ENCODE results near the gene TNNC1.

TNNC1 gene

DNA sequence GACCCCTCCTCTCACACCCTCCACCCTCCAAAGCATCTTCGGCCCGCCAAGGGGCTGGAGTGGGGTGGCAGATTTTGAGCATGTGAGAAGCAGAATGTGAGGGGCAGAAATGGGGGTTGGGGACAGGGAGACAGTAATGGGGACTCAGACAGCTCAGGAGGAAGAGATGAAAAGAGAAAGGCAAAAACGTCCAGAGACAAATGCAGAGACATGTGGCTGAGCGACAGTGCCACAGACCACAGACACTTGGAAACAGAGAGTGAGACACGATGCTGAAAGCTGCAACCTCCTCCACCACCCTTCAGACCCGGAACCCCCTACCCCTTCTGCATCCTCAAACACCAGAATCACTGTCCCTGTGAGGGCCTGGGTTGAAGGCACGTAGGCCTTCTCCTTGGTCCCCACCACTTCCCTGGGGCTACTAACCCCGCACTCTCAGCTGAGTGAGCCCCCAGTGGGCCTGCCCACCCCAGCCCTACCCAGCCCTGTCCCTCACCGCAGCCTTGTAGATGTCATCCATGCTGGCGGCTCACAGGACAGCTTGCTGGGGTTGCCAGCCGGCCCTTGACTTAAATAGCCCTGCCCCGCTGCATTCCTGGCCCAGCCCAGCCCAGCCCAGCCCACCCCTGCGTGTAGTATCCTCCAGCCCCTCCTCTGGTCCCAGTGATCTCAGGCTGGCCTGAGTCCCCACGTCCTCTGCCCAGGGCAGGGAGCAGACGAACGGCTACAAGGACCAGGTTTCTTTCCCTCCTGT, at the start of gene TNNC1:
TSS of gene TNNC1 (minus strand) at position 546 of the 754 bp plus-strand sequence. CDS start at position 520, 26 bp downstream.
- DNase-seq = no peak

DNA sequence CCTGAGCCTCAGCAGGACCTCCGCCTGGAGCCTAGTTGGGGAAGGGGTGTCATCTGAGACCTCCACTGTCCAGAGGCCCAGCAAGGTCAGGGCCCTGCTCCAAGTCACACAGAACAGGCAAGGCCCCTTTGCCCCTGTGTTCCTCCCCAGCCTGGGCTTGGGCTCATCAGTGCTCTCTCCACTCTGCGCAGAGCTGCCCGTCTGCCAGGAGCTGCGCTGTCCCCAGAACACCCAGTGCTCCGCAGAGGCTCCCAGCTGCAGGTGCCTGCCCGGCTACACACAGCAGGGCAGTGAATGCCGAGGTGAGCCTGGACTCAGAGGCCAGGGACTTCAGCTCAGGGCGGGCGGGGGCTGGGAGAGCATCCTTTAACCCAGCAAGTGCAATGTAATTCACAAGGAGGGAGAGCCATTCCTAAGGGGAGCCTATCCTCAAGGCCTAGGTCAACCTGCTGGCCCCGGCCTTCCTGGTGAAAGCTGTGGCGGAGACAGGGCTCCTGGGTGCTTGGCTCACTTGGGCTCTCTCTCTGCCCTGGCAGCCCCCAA, 49.0 kb upstream of the TNNC1 start:
- DNase-seq = no peak

DNA sequence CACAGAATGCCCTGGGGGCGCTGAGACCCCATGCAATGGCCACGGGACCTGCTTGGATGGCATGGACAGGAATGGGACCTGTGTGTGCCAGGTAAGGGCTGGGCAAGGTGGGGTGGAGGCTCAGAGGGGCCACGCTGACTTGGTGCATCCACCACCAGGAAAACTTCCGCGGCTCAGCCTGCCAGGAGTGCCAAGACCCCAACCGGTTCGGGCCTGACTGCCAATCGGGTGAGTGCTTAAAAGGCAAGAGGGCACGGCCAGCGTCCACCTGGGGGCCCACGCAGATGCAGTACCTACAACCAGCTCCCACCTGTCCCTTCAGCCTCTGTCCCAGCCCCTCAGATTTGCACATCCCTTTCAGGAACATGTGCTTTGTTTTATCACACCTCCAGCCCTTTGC, 48.2 kb upstream of the TNNC1 start:
- no peak for DNase-seq

GRCh38 chr3:52501046-52501445, 47.2 kb upstream of the TNNC1 start:
- DNase-seq = no peak

DNA sequence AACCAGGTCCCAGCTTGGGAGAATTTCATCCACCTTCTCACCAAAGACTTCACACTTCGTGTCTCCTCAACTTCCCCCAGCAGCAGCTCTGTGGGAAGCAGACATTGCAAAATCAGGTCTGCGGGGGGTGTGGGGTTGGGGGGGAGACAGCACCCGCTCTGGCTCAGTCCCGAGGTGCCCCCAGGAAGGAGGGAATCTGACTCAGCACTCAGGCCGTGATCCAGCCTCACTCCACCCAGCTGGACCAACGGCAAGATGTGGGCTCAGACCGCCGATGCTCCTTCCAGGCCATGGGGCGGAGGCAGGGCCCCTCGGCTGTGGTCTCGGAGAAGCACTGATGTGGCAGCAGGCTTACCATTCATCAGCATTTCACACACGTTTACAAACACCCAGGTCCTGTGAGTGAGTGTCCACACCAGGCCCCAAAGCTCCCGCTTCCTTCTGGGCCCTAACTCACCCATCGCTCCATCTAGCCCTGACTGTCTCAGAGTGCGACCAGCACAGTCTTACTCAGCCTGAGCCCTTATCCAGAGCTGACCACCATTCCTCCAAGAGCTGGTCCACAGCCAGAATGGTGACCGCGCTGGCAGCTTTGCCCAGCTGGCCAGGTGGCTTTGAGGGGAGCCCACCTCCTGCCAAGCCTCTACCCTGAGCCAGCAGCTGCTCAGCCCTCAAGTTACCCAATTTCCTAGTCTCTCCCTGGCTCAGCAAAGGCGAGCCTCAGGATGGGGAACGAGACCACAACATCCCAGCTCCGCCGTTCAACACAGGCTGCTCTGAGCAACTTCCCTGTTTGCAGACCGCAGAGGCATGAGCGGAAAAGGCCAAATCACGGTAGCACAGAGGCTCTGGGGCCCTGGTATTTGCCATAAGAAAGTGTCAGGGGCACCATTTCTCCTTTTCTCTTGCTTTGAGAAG, 44.6 kb upstream of the TNNC1 start:
- DNase-seq = peak; percentile 29 to 60

DNA sequence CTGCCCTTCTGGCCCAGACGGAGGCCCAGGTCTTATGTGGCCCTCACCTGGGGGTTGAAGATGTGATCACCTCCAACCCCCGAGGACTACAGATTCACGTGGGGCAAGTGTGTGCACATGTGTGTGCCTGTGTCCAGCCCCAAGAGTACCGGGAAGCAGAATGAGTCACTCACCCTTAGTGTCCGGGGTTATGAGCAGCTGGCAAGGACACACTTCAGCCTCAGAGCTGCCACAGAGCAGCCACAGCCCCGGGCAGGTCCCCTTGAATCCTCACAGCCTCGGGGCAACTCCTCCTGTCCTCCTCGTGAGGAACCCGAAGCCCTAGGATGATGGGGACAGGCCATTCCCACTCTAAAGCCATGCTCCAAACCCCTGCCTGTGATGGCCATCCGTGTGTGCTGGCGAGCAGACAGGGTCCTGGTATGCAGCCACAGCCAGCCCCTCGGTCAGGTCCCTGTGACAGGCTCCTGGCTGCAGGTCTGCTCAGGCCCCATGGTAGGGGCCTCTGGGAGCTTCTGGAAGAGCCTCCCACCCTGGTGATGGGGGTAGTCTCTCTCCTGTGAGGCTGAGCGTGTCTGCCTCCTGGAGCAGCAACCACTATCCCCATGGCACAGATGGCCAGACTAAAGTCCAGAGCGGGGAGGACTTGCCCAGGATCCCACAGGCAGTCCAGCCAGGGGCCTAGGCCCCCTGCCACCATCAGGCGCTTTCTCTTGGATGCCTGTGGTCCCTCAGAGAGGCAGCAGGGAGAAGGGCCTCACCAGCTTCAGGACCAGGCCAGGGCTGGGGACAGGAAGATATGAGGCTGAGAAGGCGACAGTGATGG, 42.1 kb upstream of the TNNC1 start:
- DNase-seq = peak in 1 of 2 donors; percentile 28

DNA sequence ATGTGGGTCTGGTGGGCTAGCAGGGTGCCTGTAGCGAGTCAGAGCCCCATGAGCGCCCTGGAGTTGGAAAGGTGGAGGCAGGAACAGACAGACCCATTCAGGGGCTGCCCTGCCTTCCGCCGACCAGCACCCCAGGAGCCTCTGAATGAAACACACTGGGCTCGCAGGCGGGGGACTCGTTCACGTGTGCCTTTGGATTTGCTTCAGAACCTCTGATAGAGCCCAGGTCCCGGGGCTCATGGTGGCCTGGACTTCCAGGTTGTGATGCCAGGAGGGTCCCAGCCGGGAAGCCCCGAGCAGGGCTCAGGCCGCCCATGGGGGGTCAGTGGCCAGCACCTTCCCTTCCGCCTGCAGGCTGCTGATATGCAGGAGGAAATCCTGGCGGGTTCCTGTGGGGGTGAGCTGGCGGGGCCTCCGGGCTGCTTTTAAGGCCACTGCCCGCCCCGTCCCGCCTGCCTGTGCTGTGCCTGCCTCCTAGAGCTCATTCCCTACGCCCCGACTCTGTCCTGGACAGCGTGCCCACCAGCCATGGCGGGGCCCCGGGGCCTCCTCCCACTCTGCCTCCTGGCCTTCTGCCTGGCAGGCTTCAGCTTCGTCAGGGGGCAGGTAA, 41.1 kb upstream of the TNNC1 start, which contains the start of gene STAB1:
TSS of gene STAB1 (plus strand) at position 453 of the 610 bp plus-strand sequence. CDS start at position 529, 76 bp downstream.
- no peak for DNase-seq

DNA sequence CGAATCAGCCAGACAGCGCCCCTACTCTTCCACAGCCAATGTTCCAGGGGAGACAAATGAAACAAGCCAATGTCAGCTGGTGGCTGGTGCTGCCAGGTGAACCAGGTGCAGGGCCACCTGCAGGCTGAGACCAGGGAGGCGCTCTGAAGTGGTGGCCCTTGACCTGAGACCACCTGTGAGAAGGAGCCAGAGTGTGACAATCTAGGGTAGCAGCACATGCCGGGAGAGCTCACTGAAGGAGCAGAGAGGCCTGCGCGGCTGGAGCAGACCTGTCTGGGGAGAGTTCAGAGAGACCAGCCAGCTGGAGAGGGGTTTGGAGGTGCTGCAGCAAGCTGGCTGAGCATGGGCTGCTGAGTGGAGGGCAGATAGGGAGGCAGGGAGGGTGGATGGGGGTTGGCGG, 40.6 kb upstream of the TNNC1 start:
- no peak for DNase-seq

GRCh38 chr3:52493232-52494017, 39.6 kb upstream of the TNNC1 start:
- DNase-seq = no peak

DNA sequence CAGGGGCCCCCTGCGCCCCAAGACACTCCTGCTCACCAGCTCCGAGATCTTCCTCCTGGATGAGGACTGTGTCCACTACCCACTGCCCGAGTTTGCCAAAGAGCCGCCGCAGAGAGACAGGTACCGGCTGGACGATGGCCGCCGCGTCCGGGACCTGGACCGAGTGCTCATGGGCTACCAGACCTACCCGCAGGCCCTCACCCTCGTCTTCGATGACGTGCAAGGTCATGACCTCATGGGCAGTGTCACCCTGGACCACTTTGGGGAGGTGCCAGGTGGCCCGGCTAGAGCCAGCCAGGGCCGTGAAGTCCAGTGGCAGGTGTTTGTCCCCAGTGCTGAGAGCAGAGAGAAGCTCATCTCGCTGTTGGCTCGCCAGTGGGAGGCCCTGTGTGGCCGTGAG, 38.2 kb upstream of the TNNC1 start:
- DNase-seq = no peak

DNA sequence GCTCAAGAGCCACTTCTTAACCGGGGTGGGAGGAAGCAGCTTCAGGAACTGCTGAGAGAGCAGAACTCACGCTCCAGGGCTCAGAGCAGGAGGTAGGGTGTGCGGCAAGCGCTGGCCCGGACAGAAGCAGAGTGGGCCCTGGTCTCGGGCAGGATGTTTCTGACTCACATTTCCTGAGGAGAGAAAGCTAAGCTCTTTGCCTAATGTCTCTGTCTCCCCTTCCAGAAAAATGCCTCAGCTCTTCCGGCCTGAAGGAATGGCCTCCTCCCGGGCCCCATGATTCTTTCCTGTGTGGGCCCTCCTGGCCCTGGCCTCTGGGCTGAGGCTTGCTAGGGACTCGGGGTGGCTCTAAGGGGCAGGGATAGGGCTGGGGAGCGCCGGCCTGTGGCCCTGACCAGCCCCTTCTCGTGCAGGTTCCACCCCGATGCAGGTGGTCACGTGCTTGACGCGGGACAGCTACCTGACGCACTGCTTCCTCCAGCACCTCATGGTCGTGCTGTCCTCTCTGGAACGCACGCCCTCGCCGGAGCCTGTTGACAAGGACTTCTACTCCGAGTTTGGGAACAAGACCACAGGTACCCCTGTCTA, 37.2 kb upstream of the TNNC1 start:
- no peak for DNase-seq

DNA sequence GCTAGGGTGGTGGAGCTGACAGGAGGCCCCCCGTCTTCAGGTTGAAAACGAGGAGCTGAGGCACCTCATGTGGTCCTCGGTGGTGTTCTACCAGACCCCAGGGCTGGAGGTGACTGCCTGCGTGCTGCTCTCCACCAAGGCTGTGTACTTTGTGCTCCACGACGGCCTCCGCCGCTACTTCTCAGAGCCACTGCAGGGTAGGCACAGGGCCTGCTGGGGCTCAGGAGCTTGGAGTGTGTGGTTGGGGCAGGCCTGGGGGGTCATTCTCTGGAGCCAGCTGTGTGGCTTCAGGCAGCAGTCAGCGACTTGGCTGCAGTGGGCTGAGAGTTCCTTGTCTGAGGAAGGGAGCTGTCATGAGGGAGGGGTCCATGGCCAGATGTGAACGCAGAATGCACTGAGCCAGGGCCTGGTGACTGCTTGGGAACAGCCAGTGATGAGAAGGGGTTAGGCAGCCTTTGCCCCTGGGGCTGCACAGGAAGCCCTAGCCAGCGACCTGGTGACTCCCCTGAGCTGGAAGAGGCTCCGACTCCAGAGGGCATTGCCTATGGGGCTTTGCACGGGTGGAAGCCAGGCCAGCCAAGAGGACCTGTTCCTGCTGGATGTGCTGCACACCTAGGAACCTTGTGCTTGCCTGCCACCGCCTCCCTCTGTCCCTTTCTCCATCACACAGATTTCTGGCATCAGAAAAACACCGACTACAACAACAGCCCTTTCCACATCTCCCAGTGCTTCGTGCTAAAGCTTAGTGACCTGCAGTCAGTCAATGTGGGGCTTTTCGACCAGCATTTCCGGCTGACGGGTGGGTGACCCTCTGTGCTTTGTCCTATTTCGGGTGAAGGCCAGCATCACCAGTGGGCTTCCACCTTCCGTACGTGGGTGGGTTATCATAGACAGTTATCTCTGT, 36.4 kb upstream of the TNNC1 start:
- no peak for DNase-seq

- DNase-seq = no peak
These were observed 35.6 kb upstream of the TNNC1 start for GRCh38 chr3:52489453-52489852.

DNA sequence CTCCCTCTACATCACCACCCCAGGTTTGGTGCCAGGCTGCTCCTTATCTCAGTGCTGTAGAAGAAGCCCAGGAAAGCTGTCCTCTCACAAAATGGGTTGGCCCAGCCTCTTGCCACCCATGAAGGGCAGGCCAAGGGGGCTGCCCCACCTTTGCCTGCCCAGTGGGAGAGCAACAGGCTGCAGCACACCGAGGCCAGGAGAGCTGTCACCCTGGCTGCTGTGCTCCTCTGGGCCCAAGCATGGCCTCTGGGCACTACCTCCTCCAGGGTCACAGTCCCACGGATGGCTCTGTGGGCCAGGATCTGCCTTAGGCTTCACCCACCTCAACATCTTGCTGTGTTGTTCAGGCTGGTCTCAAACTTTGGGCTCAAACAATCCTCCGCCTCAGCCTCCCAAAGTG, 34.9 kb upstream of the TNNC1 start:
- no peak for DNase-seq

- DNase-seq = no peak
These were observed 34.2 kb upstream of the TNNC1 start for GRCh38 chr3:52487788-52488691.

GRCh38 chr3:52487050-52487787, 33.4 kb upstream of the TNNC1 start:
- DNase-seq = no peak

- no peak for DNase-seq
These were observed 31.0 kb upstream of the TNNC1 start for GRCh38 chr3:52484680-52485461.
